ENCODE measurements around the gene UCKL1. TPM values are rescaled to one million over a fixed set of nuclear protein-coding genes. Genes with fewer than 3 reads are reported as not detected.

The UCKL1 gene
- total RNA-seq, 6 experiments from 2014 or later: 13.1 to 28.5 (median 16.9) TPM

DNA sequence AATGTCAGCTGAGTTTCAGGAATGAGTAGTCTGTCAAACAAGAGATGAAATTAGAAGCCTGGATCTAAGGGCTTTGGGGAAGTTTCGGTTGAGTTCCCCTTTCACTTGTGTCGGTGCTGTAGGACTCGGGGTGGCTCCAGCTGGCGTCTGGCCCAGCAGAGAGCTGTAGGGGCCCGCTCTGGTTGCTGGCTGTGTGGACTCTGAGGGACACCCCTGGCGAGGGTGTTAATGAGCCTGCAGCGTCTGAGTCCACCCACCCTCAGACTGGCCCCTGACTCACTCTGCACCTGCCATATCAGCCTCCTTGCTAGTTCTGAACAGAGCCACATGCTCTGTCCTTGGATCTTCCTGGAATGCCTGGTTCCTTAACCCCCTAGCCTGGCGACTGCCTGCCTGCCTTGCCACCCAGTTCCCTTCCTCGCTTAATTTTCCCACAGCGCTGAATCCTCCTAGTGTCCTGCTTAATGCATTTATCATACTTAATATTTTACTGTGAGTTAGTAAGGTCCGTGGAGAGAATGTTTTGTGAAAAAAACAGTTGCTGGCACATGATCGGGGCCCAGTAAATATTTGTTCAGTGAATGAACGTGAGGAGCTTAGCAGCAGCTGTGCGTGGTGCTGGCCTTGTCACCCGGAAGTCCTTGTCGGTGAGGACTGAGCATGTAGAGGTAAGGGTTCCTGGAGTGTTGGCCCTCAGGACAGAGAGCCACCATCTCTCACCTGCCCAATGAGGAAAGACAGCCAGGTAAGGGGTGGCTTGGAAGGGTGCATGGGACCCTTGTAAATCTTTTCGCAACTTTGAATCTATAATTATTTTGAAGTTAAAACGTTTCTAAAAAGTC, 59.7 kb downstream of the UCKL1 start:
- peak overlapping the region; percentile 55 to 84 (median 77) for H3K27ac ChIP-seq

DNA sequence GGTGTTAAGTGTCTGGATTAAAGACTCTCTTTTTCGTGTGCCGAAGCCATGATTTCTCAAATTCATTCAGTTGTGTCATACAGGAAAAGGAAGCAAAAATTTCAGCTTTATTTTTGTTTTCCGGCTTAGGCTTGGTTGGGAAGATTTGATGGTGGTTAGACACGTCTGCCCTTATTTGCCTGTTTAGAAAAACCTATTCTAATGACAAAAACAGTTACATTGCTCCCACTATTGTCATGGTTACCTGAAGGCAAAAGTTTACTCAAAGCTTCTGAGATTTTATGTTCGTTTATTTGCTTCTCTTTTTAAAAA, 60.3 kb downstream of the UCKL1 start:
- Histone ChIP-seq H3K27me3 (no peaks in the 10 kb centered on the region), H3K4me1 (peaks cover 0 to 37% (median 9%) of the 10 kb centered on the region in 4 donors), H3K36me3 (peaks cover 0 to 6% (median 0%) of the 10 kb centered on the region in 4 donors), H3K9me3 (no peaks in the 10 kb centered on the region), H3K27ac (peak overlapping the region; percentile 55 to 84 (median 77)), H3K4me3 (peak overlapping the region; percentile 56 to 67 (median 56))
- TF ChIP-seq, protein P1, sequence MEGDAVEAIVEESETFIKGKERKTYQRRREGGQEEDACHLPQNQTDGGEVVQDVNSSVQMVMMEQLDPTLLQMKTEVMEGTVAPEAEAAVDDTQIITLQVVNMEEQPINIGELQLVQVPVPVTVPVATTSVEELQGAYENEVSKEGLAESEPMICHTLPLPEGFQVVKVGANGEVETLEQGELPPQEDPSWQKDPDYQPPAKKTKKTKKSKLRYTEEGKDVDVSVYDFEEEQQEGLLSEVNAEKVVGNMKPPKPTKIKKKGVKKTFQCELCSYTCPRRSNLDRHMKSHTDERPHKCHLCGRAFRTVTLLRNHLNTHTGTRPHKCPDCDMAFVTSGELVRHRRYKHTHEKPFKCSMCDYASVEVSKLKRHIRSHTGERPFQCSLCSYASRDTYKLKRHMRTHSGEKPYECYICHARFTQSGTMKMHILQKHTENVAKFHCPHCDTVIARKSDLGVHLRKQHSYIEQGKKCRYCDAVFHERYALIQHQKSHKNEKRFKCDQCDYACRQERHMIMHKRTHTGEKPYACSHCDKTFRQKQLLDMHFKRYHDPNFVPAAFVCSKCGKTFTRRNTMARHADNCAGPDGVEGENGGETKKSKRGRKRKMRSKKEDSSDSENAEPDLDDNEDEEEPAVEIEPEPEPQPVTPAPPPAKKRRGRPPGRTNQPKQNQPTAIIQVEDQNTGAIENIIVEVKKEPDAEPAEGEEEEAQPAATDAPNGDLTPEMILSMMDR (IDR thresholded peaks at IDR 0.05): no peak
- no peak for TF ChIP-seq POLR2A (IDR thresholded peaks at IDR 0.05)
- intact Hi-C loops (cut with DNase I): no loop called here
- ATAC-seq: no peak
- 0% methylated on average over 5 of the region's 5 CpGs for WGBS (ENCODE audit: insufficient coverage, low coverage, low lambda C conversion rate, missing lambda C conversion rate)
- DNase-seq: no peak

More for the DNA sequence above, 59.7 kb downstream of the UCKL1 start:
- intact Hi-C loops (cut with DNase I): no loop called here
- WGBS (ENCODE audit: insufficient coverage, low coverage, low lambda C conversion rate, missing lambda C conversion rate): 7% methylated on average over 18 of the region's 18 CpGs
- no peaks in the 10 kb centered on the region for H3K9me3 ChIP-seq
- DNase-seq (peak; percentile 63 to 81 (median 79)), ATAC-seq (peak; percentile 41 to 55 (median 46))
- H3K4me1 ChIP-seq: peaks cover 0 to 37% (median 9%) of the 10 kb centered on the region in 4 donors
- H3K27me3 ChIP-seq: no peaks in the 10 kb centered on the region
- peak overlapping the region; percentile 56 to 67 (median 56) for H3K4me3 ChIP-seq
- no peak for TF ChIP-seq POLR2A (IDR thresholded peaks at IDR 0.05)
- TF ChIP-seq, protein P1 (IDR thresholded peaks at IDR 0.05): no peak
- H3K36me3 ChIP-seq: peaks cover 0 to 3% (median 0%) of the 10 kb centered on the region in 4 donors

DNA sequence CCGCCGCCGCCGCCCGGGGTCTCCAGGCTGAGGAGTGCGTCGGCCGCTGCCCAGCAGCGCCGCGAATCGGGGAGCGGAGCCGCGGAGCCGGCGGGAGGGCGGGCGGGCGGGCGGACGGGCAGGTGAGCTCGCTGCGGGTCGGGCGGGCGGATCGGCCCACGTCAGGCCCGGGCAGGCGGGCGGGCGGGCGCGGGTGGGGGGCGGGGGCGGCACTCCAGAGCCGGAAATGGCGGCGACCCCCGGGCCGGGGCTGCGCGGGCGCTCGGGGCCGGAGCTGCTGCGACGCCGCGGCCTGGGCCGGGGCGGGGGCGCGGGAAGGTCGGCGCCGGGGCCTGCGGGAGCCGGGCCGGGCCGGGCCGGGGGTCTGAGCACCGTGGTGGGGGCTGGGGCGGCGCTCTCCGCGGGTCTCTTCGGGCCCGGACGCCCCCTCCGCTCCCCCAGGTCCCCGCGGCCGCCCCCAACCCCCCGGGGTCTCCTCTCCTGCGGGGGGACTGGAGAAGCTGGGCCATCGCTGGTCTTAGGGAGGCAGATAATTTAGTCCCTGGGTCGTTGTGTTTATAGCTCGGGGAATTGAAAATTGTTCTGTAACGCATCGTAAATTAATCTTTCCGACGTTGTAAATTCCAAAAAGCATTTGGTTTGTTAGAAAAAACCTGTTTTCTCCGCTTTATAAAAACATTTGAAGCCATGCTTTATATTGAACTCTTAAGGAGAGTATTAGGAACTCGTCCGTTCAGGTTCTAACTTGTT, 60.8 kb downstream of the UCKL1 start:
- WGBS (ENCODE audit: insufficient coverage, low coverage, low lambda C conversion rate, missing lambda C conversion rate): 0% methylated on average over 16 of the region's 87 CpGs
- Histone ChIP-seq H3K36me3 (peaks cover 0 to 11% (median 0%) of the 10 kb centered on the region in 4 donors), H3K4me1 (peaks cover 0 to 33% (median 8%) of the 10 kb centered on the region in 4 donors), H3K4me3 (peak overlapping the region; percentile 56 to 67 (median 56)), H3K27ac (peak overlapping the region; percentile 55 to 84 (median 77)), H3K9me3 (no peaks in the 10 kb centered on the region), H3K27me3 (no peaks in the 10 kb centered on the region)
- no peak for DNase-seq
- intact Hi-C loops (cut with DNase I): no loop called here
- no peak for ATAC-seq
- TF ChIP-seq, protein P1 (IDR thresholded peaks at IDR 0.05): peak in 1 of 4 donors; percentile 6
- TF ChIP-seq POLR2A (IDR thresholded peaks at IDR 0.05): no peak

DNA sequence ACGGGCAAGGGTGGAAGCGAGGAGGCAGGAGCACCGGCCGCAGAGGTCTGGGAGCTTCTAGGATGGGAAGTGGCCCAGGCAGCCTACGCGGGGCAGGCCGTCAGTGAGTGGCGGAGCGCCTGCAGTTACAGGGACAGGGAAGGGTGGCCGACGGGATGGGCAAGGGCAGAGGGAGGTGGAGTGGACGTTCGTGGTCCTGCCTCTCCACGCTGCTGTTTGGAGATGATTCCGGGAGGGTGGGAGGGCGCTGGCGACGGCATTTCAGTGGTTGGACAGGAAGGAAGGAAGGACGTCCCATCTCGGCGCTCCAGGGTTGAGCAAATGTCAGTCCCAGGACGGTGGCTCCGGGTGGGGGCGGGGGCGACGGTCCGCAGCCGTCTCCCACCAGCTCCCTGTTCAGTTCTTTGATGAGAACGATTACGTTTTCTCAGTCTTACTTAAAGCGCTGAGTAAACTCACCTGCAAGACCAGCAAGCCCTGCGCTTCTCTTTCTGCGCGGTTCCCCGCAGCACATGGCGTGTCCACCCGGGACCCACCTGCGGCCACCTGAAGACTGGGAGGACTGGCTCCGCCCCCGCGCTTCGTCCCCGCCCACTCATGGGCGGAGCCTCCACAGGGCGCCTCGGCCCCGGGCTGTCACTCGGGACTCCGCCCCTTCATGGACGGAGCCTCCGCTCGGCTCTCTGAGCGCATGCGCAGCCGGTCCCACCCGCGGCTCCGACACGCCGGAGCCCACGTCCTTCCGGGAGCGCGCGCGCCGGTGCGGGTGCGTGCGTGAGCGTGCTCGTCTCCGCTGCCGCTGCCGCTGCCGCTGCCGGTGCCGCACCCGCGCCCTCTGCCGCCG, 61.6 kb downstream of the UCKL1 start, which contains the start of gene DNAJC5:
Gene DNAJC5 (plus strand): TSS at position 769 of the 844 bp plus-strand sequence. CDS start 33,220 bp downstream, outside the sequence.
- peaks cover 0 to 26% (median 6%) of the 10 kb centered on the region in 4 donors for H3K4me1 ChIP-seq
- H3K36me3 ChIP-seq: peaks cover 0 to 19% (median 2%) of the 10 kb centered on the region in 4 donors
- H3K9me3 ChIP-seq: no peaks in the 10 kb centered on the region
- peak within 1 kb of the TSS; percentile 55 to 84 (median 77) for H3K27ac ChIP-seq
- ATAC-seq (peak; percentile 93 to 96 (median 94)), DNase-seq (peak; percentile 97 to 98 (median 98))
- WGBS (ENCODE audit: insufficient coverage, low coverage, low lambda C conversion rate, missing lambda C conversion rate): 0% methylated on average over 8 of the region's 82 CpGs
- peak within 1 kb of the TSS; percentile 56 to 67 (median 56) for H3K4me3 ChIP-seq
- TF ChIP-seq, protein P1 (IDR thresholded peaks at IDR 0.05): no peak
- peak; percentile 62 for TF ChIP-seq POLR2A (IDR thresholded peaks at IDR 0.05)
- H3K27me3 ChIP-seq: no peaks in the 10 kb centered on the region
- intact Hi-C loops (cut with DNase I): no loop called here
